GM23338 (cell line): Measurements from ENCODE around the gene VARS2. TPM values are rescaled to one million over a fixed set of nuclear protein-coding genes. Genes with fewer than 3 reads are reported as not detected.

Source experiments
- ATAC-seq: fragments of 200-7000 bp; cut with Tn5 transposase; 3 replicates; pipeline ENCODE4 v1.9.1; 2020
- DNase-seq: peaks from one replicate; pipeline ENCODE4 v3.0.0-alpha.2; 2015; ENCODE audit warnings: low spot score
- H2AFZ ChIP-seq: fragments of 200-600 bp; sonication (generic); 2 replicates; pipeline ENCODE4 v1.8.0; 2016; ENCODE audit warnings: antibody characterized with exemption, mild to moderate bottlenecking, moderate library complexity
- H3F3A ChIP-seq: fragments of 200-600 bp; sonication (generic); replicated peaks from 2 replicates; pipeline ENCODE4 v1.8.0; 2017; ENCODE audit warnings: antibody characterized with exemption, mixed run types, low read depth
- H3K27ac ChIP-seq: fragments of 200-600 bp; sonication (generic); 2 replicates; pipeline ENCODE4 v1.6.1; 2016; ENCODE audit warnings: low read depth
- H3K27me3 ChIP-seq: fragments of 200-600 bp; sonication (generic); 2 replicates; pipeline ENCODE4 v1.8.0; 2016; ENCODE audit warnings: mild to moderate bottlenecking, mixed run types, moderate library complexity; ENCODE audit not compliant: insufficient read depth
- H3K36me3 ChIP-seq: fragments of 200-600 bp; sonication (generic); 2 replicates; pipeline ENCODE4 v1.8.0; 2016; ENCODE audit warnings: mild to moderate bottlenecking; ENCODE audit not compliant: insufficient read depth
- H3K4me1 ChIP-seq: fragments of 200-600 bp; sonication (generic); 2 replicates; pipeline ENCODE4 v1.8.0; 2016; ENCODE audit warnings: mild to moderate bottlenecking, moderate library complexity; ENCODE audit not compliant: insufficient read depth
- H3K4me2 ChIP-seq: fragments of 200-600 bp; sonication (generic); 2 replicates; pipeline ENCODE4 v1.7.1; 2017; ENCODE audit warnings: mixed run types
- H3K4me3 ChIP-seq: fragments of 200-600 bp; sonication (generic); 2 replicates; pipeline ENCODE4 v1.6.1; 2016; ENCODE audit warnings: mixed run types
- H3K79me2 ChIP-seq: fragments of 200-600 bp; sonication (generic); replicated peaks from 2 replicates; pipeline ENCODE4 v1.8.0; 2017; ENCODE audit warnings: mild to moderate bottlenecking; ENCODE audit not compliant: insufficient read depth
- H3K9me2 ChIP-seq: fragments of 200-600 bp; sonication (generic); 2 replicates; pipeline ENCODE4 v1.8.0; 2017; ENCODE audit not compliant: insufficient read depth
- H4K20me1 ChIP-seq: fragments of 200-600 bp; sonication (generic); replicated peaks from 2 replicates; pipeline ENCODE4 v1.8.0; 2017; ENCODE audit warnings: mild to moderate bottlenecking; ENCODE audit not compliant: insufficient read depth
- H3K27ac Mint-ChIP-seq: 2 replicates; pipeline ENCODE4 v1.8.0; 2020; ENCODE audit warnings: inconsistent platforms, mild to moderate bottlenecking, moderate library complexity, mixed read lengths
- H3K27me3 Mint-ChIP-seq: 3 replicates; pipeline ENCODE4 v1.8.0; 2022; ENCODE audit warnings: low read depth, mild to moderate bottlenecking, moderate library complexity, mixed read lengths, inconsistent platforms; ENCODE audit not compliant: insufficient read depth, poor library complexity
- H3K36me3 Mint-ChIP-seq: 3 replicates; pipeline ENCODE4 v1.8.0; 2021; ENCODE audit warnings: low read depth, mild to moderate bottlenecking, inconsistent platforms, moderate library complexity, mixed read lengths
- H3K4me1 Mint-ChIP-seq: 3 replicates; pipeline ENCODE4 v1.8.0; 2020; ENCODE audit warnings: mild to moderate bottlenecking, inconsistent platforms, mixed read lengths
- H3K4me3 Mint-ChIP-seq: 3 replicates; pipeline ENCODE4 v1.8.0; 2021; ENCODE audit warnings: moderate library complexity, mild to moderate bottlenecking, inconsistent platforms, mixed read lengths
- H3K9me3 Mint-ChIP-seq: 3 replicates; pipeline ENCODE4 v1.8.0; 2020; ENCODE audit warnings: moderate library complexity, mild to moderate bottlenecking, inconsistent platforms, mixed read lengths
- CREB1 ChIP-seq: fragments of 250-450 bp; sonication (Bioruptor Pico); IDR thresholded peaks from 2 replicates; pipeline ENCODE4 v1.5.0; 2020; ENCODE audit warnings: low read depth, mild to moderate bottlenecking, moderate library complexity
- EZH2 ChIP-seq: fragments of 200-600 bp; sonication (generic); IDR thresholded peaks from one replicate; pipeline ENCODE4 v1.8.0; 2017; ENCODE audit warnings: antibody characterized with exemption, mild to moderate bottlenecking, low read depth; ENCODE audit not compliant: unreplicated experiment
- EZH2phosphoT487 ChIP-seq: fragments of 200-600 bp; sonication (generic); IDR thresholded peaks from one replicate; pipeline ENCODE4 v1.8.1; 2018; ENCODE audit warnings: antibody characterized with exemption; ENCODE audit not compliant: unreplicated experiment
- JUNB ChIP-seq: IDR thresholded peaks from one replicate; pipeline ENCODE4 v1.6.1; 2016; ENCODE audit warnings: antibody characterized with exemption; ENCODE audit not compliant: unreplicated experiment
- NANOG ChIP-seq: IDR thresholded peaks from 2 replicates; pipeline ENCODE4 v1.6.1; 2016; ENCODE audit warnings: antibody characterized with exemption, borderline replicate concordance
- POLR2AphosphoS5 ChIP-seq: IDR thresholded peaks from 2 replicates; pipeline ENCODE4 v1.6.1; 2016; ENCODE audit warnings: antibody characterized with exemption, low read depth
- STAT1 ChIP-seq: IDR thresholded peaks from one replicate; pipeline ENCODE4 v1.6.1; 2016; ENCODE audit warnings: antibody characterized with exemption; ENCODE audit not compliant: unreplicated experiment
- ZNF114 ChIP-seq: fragments of 250-450 bp; sonication (Bioruptor Pico); IDR thresholded peaks from 2 replicates; pipeline ENCODE4 v1.5.0; 2020; ENCODE audit warnings: mild to moderate bottlenecking, moderate library complexity
- ZNF331 ChIP-seq: fragments of 250-450 bp; sonication (Bioruptor Pico); IDR thresholded peaks from 2 replicates; pipeline ENCODE4 v1.5.0; 2020; ENCODE audit warnings: low read depth, mild to moderate bottlenecking, moderate library complexity
- polyA plus RNA-seq: library from polyadenylated mRNA; unstranded; fragments of >200 nt; fragmentation: Nextera tagmentation; extraction: Ambion mirVana; gene quantifications from 2 replicates; pipeline ENCODE4 v1.2.1, GENCODE V29; 2016
- total RNA-seq: library from RNA; depleted of rRNA; stranded (reverse); fragments of >200 nt; shearing (Covaris generic); gene quantifications from 2 replicates; pipeline ENCODE4 v1.2.3, GENCODE V29; 2014
- TF ChIP-seq, protein P1 (sequence below): IDR thresholded peaks from one replicate; pipeline ENCODE4 v1.6.1; 2018; ENCODE audit warnings: antibody characterized with exemption; ENCODE audit not compliant: unreplicated experiment
- TF ChIP-seq, protein P2 (sequence below): IDR thresholded peaks from 2 replicates; pipeline ENCODE4 v1.6.1; 2016; ENCODE audit warnings: antibody characterized with exemption
- TF ChIP-seq, protein P3 (sequence below): fragments of 250-450 bp; sonication (Bioruptor Pico); IDR thresholded peaks from 2 replicates; pipeline ENCODE4 v1.5.0; 2020; ENCODE audit warnings: mild to moderate bottlenecking, moderate library complexity
- TF ChIP-seq, protein P4 (sequence below), 2 experiments: fragments of 200-600 bp in 1 of 2; sonication (generic) in 1 of 2; conservative IDR thresholded peaks; 2 replicates each; pipeline versions ENCODE4 v1.5.1 to v1.6.1; 2016 to 2017; ENCODE audit warnings: antibody characterized with exemption in 2 of 2, low read depth in 2 of 2, mild to moderate bottlenecking in 2 of 2, moderate library complexity in 1 of 2

VARS2 gene
- total and polyA plus RNA-seq, 2 experiments from 2014 or later = 13.7 to 36.4 TPM

DNA sequence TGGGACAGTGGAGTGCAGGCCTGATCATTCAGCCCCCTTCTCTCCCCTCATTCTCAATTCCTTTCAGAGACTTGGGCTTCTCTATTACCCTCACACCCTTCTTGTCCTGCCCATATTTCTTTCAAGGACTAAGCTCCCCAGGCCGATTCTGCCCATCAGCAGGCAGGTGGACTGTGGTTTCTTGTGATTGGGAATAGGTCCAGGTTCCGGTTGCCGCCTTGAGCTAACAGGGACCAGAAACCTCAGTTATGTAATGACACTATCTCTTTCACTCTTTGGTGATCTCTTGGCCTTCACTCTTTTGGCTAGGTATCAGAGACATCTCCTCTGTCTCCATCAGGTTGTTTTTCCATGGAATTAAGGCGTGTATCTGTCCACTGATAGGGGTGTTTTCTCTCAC, 33.2 kb downstream of the VARS2 start:
- H3F3A ChIP-seq = no peaks in the 10 kb centered on the region
- H3K4me1 ChIP-seq = peaks cover under 1% of the 10 kb centered on the region
- no peak overlapping the region for H3K4me2 ChIP-seq
- Mint-ChIP-seq H3K4me3 (no peak overlapping the region), H3K9me3 (peaks cover 14% of the 10 kb centered on the region; the same call in 2 of the 3 replicates), H3K27me3 (peaks cover 7% of the 10 kb centered on the region), H3K4me1 (peaks cover 14% of the 10 kb centered on the region), H3K36me3 (no peaks in the 10 kb centered on the region), H3K27ac (no peak overlapping the region)
- H4K20me1 ChIP-seq = no peaks in the 10 kb centered on the region
- H3K27ac ChIP-seq = no peak overlapping the region
- DNase-seq = no peak
- 0 out of 2 replicates have a peak, but pooled peaks cover 16% of the 10 kb centered on the region for H3K9me2 ChIP-seq
- TF ChIP-seq, protein P1, sequence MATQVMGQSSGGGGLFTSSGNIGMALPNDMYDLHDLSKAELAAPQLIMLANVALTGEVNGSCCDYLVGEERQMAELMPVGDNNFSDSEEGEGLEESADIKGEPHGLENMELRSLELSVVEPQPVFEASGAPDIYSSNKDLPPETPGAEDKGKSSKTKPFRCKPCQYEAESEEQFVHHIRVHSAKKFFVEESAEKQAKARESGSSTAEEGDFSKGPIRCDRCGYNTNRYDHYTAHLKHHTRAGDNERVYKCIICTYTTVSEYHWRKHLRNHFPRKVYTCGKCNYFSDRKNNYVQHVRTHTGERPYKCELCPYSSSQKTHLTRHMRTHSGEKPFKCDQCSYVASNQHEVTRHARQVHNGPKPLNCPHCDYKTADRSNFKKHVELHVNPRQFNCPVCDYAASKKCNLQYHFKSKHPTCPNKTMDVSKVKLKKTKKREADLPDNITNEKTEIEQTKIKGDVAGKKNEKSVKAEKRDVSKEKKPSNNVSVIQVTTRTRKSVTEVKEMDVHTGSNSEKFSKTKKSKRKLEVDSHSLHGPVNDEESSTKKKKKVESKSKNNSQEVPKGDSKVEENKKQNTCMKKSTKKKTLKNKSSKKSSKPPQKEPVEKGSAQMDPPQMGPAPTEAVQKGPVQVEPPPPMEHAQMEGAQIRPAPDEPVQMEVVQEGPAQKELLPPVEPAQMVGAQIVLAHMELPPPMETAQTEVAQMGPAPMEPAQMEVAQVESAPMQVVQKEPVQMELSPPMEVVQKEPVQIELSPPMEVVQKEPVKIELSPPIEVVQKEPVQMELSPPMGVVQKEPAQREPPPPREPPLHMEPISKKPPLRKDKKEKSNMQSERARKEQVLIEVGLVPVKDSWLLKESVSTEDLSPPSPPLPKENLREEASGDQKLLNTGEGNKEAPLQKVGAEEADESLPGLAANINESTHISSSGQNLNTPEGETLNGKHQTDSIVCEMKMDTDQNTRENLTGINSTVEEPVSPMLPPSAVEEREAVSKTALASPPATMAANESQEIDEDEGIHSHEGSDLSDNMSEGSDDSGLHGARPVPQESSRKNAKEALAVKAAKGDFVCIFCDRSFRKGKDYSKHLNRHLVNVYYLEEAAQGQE = no peak
- no peak for TF ChIP-seq STAT1
- no peak for TF ChIP-seq ZNF114 (CRISPR knock-in tag)
- TF ChIP-seq ZNF331 (CRISPR knock-in tag) = no peak
- TF ChIP-seq, protein P2, sequence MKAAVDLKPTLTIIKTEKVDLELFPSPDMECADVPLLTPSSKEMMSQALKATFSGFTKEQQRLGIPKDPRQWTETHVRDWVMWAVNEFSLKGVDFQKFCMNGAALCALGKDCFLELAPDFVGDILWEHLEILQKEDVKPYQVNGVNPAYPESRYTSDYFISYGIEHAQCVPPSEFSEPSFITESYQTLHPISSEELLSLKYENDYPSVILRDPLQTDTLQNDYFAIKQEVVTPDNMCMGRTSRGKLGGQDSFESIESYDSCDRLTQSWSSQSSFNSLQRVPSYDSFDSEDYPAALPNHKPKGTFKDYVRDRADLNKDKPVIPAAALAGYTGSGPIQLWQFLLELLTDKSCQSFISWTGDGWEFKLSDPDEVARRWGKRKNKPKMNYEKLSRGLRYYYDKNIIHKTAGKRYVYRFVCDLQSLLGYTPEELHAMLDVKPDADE = no peak
- TF ChIP-seq, protein P3, sequence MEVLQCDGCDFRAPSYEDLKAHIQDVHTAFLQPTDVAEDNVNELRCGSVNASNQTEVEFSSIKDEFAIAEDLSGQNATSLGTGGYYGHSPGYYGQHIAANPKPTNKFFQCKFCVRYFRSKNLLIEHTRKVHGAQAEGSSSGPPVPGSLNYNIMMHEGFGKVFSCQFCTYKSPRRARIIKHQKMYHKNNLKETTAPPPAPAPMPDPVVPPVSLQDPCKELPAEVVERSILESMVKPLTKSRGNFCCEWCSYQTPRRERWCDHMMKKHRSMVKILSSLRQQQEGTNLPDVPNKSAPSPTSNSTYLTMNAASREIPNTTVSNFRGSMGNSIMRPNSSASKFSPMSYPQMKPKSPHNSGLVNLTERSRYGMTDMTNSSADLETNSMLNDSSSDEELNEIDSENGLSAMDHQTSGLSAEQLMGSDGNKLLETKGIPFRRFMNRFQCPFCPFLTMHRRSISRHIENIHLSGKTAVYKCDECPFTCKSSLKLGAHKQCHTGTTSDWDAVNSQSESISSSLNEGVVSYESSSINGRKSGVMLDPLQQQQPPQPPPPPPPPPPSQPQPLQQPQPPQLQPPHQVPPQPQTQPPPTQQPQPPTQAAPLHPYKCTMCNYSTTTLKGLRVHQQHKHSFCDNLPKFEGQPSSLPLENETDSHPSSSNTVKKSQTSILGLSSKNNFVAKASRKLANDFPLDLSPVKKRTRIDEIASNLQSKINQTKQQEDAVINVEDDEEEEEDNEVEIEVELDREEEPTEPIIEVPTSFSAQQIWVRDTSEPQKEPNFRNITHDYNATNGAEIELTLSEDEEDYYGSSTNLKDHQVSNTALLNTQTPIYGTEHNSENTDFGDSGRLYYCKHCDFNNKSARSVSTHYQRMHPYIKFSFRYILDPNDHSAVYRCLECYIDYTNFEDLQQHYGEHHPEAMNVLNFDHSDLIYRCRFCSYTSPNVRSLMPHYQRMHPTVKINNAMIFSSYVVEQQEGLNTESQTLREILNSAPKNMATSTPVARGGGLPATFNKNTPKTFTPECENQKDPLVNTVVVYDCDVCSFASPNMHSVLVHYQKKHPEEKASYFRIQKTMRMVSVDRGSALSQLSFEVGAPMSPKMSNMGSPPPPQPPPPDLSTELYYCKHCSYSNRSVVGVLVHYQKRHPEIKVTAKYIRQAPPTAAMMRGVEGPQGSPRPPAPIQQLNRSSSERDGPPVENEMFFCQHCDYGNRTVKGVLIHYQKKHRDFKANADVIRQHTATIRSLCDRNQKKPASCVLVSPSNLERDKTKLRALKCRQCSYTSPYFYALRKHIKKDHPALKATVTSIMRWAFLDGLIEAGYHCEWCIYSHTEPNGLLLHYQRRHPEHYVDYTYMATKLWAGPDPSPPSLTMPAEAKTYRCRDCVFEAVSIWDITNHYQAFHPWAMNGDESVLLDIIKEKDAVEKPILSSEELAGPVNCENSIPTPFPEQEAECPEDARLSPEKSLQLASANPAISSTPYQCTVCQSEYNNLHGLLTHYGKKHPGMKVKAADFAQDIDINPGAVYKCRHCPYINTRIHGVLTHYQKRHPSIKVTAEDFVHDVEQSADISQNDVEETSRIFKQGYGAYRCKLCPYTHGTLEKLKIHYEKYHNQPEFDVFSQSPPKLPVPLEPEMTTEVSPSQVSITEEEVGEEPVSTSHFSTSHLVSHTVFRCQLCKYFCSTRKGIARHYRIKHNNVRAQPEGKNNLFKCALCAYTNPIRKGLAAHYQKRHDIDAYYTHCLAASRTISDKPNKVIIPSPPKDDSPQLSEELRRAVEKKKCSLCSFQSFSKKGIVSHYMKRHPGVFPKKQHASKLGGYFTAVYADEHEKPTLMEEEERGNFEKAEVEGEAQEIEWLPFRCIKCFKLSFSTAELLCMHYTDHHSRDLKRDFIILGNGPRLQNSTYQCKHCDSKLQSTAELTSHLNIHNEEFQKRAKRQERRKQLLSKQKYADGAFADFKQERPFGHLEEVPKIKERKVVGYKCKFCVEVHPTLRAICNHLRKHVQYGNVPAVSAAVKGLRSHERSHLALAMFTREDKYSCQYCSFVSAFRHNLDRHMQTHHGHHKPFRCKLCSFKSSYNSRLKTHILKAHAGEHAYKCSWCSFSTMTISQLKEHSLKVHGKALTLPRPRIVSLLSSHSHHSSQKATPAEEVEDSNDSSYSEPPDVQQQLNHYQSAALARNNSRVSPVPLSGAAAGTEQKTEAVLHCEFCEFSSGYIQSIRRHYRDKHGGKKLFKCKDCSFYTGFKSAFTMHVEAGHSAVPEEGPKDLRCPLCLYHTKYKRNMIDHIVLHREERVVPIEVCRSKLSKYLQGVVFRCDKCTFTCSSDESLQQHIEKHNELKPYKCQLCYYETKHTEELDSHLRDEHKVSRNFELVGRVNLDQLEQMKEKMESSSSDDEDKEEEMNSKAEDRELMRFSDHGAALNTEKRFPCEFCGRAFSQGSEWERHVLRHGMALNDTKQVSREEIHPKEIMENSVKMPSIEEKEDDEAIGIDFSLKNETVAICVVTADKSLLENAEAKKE = no peak
- no peak for TF ChIP-seq POLR2AphosphoS5
- no peak for TF ChIP-seq NANOG
- TF ChIP-seq EZH2phosphoT487 = no peak
- TF ChIP-seq, protein P4, sequence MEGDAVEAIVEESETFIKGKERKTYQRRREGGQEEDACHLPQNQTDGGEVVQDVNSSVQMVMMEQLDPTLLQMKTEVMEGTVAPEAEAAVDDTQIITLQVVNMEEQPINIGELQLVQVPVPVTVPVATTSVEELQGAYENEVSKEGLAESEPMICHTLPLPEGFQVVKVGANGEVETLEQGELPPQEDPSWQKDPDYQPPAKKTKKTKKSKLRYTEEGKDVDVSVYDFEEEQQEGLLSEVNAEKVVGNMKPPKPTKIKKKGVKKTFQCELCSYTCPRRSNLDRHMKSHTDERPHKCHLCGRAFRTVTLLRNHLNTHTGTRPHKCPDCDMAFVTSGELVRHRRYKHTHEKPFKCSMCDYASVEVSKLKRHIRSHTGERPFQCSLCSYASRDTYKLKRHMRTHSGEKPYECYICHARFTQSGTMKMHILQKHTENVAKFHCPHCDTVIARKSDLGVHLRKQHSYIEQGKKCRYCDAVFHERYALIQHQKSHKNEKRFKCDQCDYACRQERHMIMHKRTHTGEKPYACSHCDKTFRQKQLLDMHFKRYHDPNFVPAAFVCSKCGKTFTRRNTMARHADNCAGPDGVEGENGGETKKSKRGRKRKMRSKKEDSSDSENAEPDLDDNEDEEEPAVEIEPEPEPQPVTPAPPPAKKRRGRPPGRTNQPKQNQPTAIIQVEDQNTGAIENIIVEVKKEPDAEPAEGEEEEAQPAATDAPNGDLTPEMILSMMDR (conservative IDR thresholded peaks at IDR 0.05; ENCODE audit: low read depth in 2 of 2) = no peak
- TF ChIP-seq CREB1 (CRISPR knock-in tag) = no peak
- no peak for TF ChIP-seq JUNB
- TF ChIP-seq EZH2 = no peak
- no peaks in the 10 kb centered on the region for H3K36me3 ChIP-seq
- H3K79me2 ChIP-seq = no peaks in the 10 kb centered on the region
- no peak overlapping the region for H3K4me3 ChIP-seq
- no peak overlapping the region for H2AFZ ChIP-seq
- no peaks in the 10 kb centered on the region for H3K27me3 ChIP-seq
- ATAC-seq = no peak
